AML-193 (cell line): ENCODE data around the gene HADHA.
A peak's percentile ranks its signal among the peaks of the same experiment; 100 is the strongest.
"Not testable (repeated sequence)": the region's sequence is repeated elsewhere in the genome, so short reads cannot be mapped to it uniquely, and the experiment has no call there.

Experiments used
- DNase-seq, 2 experiments: peaks; one replicate each; lab custom pipeline; 2025; lab: John Stamatoyannopoulos, UW

The HADHA gene

GRCh38 chr2:26173776-26174482 is 70.5 kb downstream of the HADHA start:
- no peak for DNase-seq

- no peak for DNase-seq
Measured at GRCh38 chr2:26172871-26173775, 71.3 kb downstream of the HADHA start, which contains the start of gene GAREM2. TSS of gene GAREM2 (plus strand) at chr2:26173088. CDS start at chr2:26173221, 133 bp downstream.

GRCh38 chr2:26172189-26172870 is 72.1 kb downstream of the HADHA start:
- DNase-seq = no peak

- no peak for DNase-seq
Measured at GRCh38 chr2:26170795-26171194, 73.6 kb downstream of the HADHA start.

- no peak for DNase-seq
Measured at GRCh38 chr2:26169681-26170414, 74.6 kb downstream of the HADHA start.

- no peak for DNase-seq
Measured at GRCh38 chr2:26169226-26169625, 75.2 kb downstream of the HADHA start.

- no peak for DNase-seq
Measured at GRCh38 chr2:26168785-26169184, 75.6 kb downstream of the HADHA start.

GRCh38 chr2:26166541-26166940 is 77.9 kb downstream of the HADHA start:
- not testable (repeated sequence) for DNase-seq

- no peak for DNase-seq
Measured at GRCh38 chr2:26165403-26165802, 79.0 kb downstream of the HADHA start.

GRCh38 chr2:26164641-26165211 is 79.7 kb downstream of the HADHA start:
- no peak for DNase-seq

GRCh38 chr2:26164231-26164630 is 80.2 kb downstream of the HADHA start:
- DNase-seq = no peak

- no peak for DNase-seq
Measured at GRCh38 chr2:26162963-26163362, 81.5 kb downstream of the HADHA start.

- no peak for DNase-seq
Measured at GRCh38 chr2:26161926-26162325, 82.5 kb downstream of the HADHA start.

- DNase-seq = no peak
Measured at GRCh38 chr2:26157580-26157979, 86.9 kb downstream of the HADHA start.

- DNase-seq = no peak
Measured at GRCh38 chr2:26150243-26150642, 94.2 kb downstream of the HADHA start.

GRCh38 chr2:26148501-26148900 is 95.9 kb downstream of the HADHA start:
- DNase-seq = no peak

GRCh38 chr2:26144953-26145680 is 99.3 kb downstream of the HADHA start:
- peak; percentile 55 to 62 for DNase-seq

GRCh38 chr2:26144031-26144430 is 100.4 kb downstream of the HADHA start:
- no peak for DNase-seq

- DNase-seq = no peak
Measured at GRCh38 chr2:26141145-26141769, 103.2 kb downstream of the HADHA start.
